Fibroblast of villous mesenchyme (primary cell): ENCODE results near the gene NRG3. TPM values are rescaled to one million over a fixed set of nuclear protein-coding genes. Genes with fewer than 3 reads are reported as not detected.

Source experiments
- DNase-seq: peaks from one replicate; pipeline ENCODE4 v3.0.0-alpha.2; 2010; ENCODE audit warnings: low read depth
- H3K4me3 ChIP-seq: 2 replicates; pipeline ENCODE4 v1.5.1; 2011; ENCODE audit warnings: low read depth, mild to moderate bottlenecking, low read length
- total RNA-seq: library from RNA; depleted of rRNA; stranded (reverse); fragments of >200 nt; gene quantifications from 2 replicates; pipeline ENCODE4 v1.2.3, GENCODE V29; 2012
- TF ChIP-seq, protein P1 (sequence below): IDR thresholded peaks from 2 replicates; pipeline ENCODE4 v1.5.1; 2012; ENCODE audit warnings: low read depth, mild to moderate bottlenecking, low read length; ENCODE audit not compliant: insufficient read depth

NRG3 gene
- total RNA-seq, 1 donor = not detected

DNA sequence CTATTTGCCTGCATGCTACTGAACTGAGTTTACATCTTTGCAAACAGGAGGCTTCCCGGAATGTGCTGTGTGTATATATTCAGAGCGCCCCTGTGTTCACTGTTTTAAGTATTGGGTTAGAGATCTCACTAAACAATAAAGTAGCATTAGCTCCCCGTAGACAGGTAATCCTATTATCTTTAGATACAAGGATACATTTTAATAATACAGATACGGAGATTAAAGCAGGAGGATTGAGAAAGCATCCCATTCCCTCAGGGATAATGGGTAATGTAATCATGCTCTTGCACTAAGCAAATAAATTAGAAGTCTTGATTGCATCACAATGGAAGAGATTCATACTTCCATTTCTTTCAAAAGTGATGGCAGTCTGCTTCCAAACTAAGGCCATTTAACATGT lies 809.0 kb downstream of the NRG3 start:
- DNase-seq = no peak
- H3K4me3 ChIP-seq = no peak overlapping the region
- TF ChIP-seq, protein P1, sequence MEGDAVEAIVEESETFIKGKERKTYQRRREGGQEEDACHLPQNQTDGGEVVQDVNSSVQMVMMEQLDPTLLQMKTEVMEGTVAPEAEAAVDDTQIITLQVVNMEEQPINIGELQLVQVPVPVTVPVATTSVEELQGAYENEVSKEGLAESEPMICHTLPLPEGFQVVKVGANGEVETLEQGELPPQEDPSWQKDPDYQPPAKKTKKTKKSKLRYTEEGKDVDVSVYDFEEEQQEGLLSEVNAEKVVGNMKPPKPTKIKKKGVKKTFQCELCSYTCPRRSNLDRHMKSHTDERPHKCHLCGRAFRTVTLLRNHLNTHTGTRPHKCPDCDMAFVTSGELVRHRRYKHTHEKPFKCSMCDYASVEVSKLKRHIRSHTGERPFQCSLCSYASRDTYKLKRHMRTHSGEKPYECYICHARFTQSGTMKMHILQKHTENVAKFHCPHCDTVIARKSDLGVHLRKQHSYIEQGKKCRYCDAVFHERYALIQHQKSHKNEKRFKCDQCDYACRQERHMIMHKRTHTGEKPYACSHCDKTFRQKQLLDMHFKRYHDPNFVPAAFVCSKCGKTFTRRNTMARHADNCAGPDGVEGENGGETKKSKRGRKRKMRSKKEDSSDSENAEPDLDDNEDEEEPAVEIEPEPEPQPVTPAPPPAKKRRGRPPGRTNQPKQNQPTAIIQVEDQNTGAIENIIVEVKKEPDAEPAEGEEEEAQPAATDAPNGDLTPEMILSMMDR = no peak

DNA sequence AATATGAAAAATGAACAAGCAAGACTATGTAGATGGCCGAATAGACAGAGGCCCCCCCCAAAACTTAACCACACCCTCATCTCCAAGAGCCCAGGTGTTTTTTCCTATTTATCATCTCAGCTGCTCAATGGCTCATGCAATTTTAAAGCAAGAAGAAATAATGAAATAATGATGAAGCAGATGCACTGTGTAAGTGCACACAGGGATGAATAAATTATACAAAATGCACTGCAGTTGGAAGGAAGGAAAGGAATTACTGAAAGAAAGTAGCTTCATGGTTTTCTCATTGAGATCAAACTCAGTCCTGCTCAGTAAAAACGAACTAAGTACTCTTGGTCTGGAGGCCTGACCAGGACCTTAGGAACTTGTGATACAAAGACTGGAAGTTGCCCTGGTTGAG lies 810.1 kb downstream of the NRG3 start:
- TF ChIP-seq, protein P1 = no peak
- no peak overlapping the region for H3K4me3 ChIP-seq
- no peak for DNase-seq

GRCh38 chr10:82691211-82691610 lies 816.2 kb downstream of the NRG3 start:
- no peak for DNase-seq
- TF ChIP-seq, protein P1 = no peak

DNA sequence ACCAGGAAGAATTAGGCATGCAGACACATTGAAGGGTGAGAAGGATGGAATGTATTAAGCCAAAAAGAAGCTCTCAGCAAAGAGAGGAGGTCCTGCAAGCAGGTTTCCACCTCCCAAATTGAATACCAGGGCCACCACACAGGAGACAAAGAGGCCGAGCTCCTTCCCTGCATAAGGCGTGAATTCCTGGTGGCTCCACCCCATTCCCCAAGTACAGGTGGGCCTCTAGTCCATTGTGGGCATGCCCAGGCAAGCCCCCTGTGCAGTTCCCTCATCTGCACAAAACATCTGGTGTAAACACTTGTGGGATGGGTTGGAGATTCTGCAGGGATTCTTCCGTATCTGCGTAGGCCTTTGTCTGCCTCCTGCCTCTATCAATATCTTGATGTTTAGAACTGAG lies 817.5 kb downstream of the NRG3 start:
- TF ChIP-seq, protein P1 = no peak
- H3K4me3 ChIP-seq = no peak overlapping the region
- no peak for DNase-seq

More at GRCh38 chr10:82691211-82691610, 816.2 kb downstream of the NRG3 start:
- H3K4me3 ChIP-seq = no peak overlapping the region

DNA sequence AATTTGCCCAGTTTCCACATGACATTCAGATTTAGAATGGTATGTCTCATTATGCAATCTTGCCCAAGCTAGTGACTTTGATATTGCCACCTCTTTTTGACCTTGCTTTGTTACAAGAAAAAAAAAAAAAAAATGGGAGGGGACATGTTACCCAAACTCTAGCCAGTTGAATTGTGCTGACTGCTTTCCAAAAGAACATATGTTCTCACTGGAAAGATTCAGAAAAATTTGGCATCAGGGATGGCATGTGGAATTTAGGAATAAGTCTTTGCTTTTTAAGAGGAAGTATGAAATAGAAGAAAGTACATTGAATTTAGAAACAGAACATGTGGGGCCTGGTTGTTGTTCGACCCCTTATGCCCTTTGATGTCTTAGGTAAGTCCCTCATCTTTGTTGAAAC lies 846.8 kb downstream of the NRG3 start:
- no peak overlapping the region for H3K4me3 ChIP-seq
- DNase-seq = no peak
- TF ChIP-seq, protein P1 = no peak

DNA sequence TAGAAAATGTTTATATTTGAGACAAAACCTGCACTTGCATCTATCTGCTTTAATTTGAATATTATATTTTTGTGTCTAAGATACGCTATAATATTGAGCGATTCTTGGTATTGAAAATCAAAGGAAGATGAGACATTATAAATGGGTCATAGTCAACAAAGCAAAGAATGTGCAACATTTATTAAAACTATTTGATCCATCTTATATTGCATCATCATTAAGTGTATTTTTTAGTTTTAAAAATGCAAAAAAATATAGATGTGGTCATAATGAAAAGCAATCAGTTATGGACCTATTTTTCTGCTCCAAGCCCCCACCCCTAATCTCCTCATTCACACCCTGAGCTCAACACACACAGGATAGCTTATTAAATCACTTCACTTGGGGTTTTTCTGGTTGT lies 847.3 kb downstream of the NRG3 start:
- TF ChIP-seq, protein P1 = no peak
- H3K4me3 ChIP-seq = no peak overlapping the region
- DNase-seq = no peak

DNA sequence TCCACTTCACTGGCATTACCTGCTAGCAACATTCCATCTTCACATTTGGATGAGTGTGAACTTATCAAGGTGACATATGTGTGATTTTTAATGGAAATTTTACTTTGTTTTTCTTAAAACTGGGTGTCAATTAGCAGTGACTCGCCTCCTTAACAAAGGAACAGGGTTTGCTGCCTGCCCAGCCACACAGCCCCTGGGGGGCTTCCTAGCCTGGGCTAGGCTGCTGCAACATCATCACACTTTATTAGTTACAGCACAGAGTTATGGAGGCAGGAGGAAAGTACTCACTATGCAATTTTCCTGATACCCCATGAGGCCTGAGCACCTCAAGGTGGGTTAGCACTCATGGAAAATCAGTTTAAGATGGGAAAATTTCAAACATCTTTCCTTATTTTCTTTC lies 861.3 kb downstream of the NRG3 start:
- no peak for DNase-seq
- TF ChIP-seq, protein P1 = no peak
- no peak overlapping the region for H3K4me3 ChIP-seq
